Measurements from ENCODE around the gene MXRA7. TPM values are rescaled to one million over a fixed set of nuclear protein-coding genes. Genes with fewer than 3 reads are reported as not detected.

Gene MXRA7
- polyA plus RNA-seq, 1 experiment: 300 TPM

DNA sequence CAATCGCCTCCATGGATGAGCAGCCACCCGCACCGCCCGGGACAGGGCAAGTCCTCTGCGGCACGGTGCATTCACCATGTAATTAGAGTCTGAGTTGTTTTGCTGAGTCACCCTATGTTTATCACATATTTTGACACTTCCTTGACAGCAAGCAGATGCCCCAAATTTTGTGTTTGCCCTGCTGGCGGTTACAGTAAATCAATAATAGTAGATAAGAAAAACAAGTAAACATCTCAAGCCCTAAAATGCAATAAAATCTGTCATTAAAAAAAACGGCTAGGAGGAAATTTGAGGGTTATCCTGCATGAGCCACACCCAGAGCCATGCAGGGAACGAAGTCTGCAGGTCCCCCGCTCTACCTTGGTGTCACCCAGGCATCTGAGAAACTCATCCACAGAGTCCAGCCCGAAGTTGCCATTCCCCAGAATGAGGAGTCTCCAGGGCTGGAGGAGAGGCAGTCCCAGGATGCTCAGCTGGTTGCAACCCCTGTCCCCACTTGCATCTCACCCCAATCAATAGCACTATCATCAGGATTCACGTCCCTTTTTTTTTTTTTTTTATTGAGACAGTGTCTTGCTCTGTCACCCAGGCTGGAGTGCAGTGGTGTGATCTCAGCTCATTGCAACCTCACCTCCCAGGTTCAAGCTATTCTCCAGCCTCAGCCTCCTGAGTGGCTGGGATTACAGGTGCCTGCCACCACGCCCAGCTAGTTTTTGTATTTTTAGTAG lies 50.7 kb downstream of the MXRA7 start:
- TF ChIP-seq, protein P1, sequence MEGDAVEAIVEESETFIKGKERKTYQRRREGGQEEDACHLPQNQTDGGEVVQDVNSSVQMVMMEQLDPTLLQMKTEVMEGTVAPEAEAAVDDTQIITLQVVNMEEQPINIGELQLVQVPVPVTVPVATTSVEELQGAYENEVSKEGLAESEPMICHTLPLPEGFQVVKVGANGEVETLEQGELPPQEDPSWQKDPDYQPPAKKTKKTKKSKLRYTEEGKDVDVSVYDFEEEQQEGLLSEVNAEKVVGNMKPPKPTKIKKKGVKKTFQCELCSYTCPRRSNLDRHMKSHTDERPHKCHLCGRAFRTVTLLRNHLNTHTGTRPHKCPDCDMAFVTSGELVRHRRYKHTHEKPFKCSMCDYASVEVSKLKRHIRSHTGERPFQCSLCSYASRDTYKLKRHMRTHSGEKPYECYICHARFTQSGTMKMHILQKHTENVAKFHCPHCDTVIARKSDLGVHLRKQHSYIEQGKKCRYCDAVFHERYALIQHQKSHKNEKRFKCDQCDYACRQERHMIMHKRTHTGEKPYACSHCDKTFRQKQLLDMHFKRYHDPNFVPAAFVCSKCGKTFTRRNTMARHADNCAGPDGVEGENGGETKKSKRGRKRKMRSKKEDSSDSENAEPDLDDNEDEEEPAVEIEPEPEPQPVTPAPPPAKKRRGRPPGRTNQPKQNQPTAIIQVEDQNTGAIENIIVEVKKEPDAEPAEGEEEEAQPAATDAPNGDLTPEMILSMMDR (IDR thresholded peaks at IDR 0.05; ENCODE audit: insufficient read depth, low read depth, low read length): no peak
- POLR2A ChIA-PET: no interaction called here
- Histone ChIP-seq H3K36me3 (ENCODE audit: control insufficient read depth, insufficient read depth, low read length) (no peaks in the 10 kb centered on the region), H3K27me3 (ENCODE audit: control insufficient read depth, insufficient read depth, low read length) (peaks cover 4% of the 10 kb centered on the region), H3K4me3 (ENCODE audit: low read depth, low read length) (no peak overlapping the region)
- no peak for DNase-seq (ENCODE audit: low read depth)
- CTCF ChIA-PET: no interaction called here

DNA sequence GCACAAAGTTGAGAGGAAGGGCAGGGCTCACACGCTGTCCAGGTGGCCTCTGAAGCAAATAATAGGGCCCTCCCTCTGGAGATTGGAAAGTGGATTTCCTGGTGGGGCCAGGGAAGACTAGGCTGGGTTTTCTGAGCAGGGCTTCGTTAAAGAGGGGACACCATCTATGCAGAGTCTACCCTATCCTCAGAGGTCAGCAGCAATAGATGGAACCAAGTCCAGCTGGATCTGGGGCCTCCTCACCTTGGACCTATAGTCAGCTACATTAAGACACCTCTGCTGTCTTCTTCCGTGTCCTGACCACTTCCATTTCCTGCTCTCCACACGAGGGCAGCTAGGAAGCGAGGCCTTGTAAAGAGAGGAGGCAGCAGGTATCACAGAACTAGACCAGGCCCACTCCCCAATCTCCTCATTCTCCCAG lies 52.5 kb downstream of the MXRA7 start:
- TF ChIP-seq, protein P1 (IDR thresholded peaks at IDR 0.05; ENCODE audit: insufficient read depth, low read depth, low read length): no peak
- H3K27me3 ChIP-seq (ENCODE audit: control insufficient read depth, insufficient read depth, low read length): peaks cover 4% of the 10 kb centered on the region
- no peaks in the 10 kb centered on the region for H3K36me3 ChIP-seq (ENCODE audit: control insufficient read depth, insufficient read depth, low read length)
- DNase-seq (ENCODE audit: low read depth): no peak
- H3K4me3 ChIP-seq (ENCODE audit: low read depth, low read length): no peak overlapping the region
- POLR2A ChIA-PET: no interaction called here
- CTCF ChIA-PET: interaction anchor here (1.1 kb wide), 1 partner anchor 34 kb away, joined by 7 read pairs; no protein-coding TSS in a partner anchor

DNA sequence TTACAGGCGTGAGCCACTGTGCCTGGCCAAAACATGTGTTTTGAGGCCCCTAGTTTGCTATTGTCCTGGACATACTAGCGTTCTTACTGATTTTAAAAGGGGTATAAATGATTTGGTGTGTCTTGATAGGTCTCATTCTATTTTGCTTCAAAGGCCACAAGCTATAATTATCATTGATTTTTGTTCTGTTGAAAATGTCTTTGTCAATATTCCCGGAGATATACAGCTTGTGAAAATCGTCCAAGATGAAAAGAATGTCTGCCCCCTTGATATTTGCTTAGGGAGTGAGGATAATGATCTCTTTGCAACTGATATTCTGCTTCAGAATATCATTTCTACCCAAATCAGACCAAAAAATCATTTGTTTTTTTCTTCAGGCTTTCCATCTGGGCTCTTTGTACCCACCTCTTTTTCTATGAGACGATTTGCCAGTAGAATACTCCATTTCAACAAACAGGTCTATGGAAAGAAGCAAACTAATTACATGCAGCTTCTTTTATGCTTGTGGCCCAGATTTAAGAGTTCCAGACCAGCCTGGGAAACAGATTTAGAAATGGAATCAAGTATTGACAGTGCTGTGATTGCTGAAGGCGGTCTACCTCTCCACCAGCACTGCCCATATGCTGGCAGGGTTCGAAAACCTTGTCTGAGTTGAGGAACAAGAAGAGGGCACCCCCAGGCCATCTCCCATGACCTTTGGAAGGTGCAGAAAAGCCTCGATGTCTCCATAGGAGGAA lies 53.1 kb downstream of the MXRA7 start:
- no peak for DNase-seq (ENCODE audit: low read depth)
- no peak overlapping the region for H3K4me3 ChIP-seq (ENCODE audit: low read depth, low read length)
- TF ChIP-seq, protein P1 (IDR thresholded peaks at IDR 0.05; ENCODE audit: insufficient read depth, low read depth, low read length): no peak
- no peaks in the 10 kb centered on the region for H3K36me3 ChIP-seq (ENCODE audit: control insufficient read depth, insufficient read depth, low read length)
- ChIA-PET CTCF (interaction anchor here (1.1 to 1.9 kb wide), 2 partner anchors 10 to 34 kb away, joined by 5 to 7 read pairs; no protein-coding TSS in a partner anchor), POLR2A (no interaction called here)
- peaks cover 3% of the 10 kb centered on the region for H3K27me3 ChIP-seq (ENCODE audit: control insufficient read depth, insufficient read depth, low read length)

DNA sequence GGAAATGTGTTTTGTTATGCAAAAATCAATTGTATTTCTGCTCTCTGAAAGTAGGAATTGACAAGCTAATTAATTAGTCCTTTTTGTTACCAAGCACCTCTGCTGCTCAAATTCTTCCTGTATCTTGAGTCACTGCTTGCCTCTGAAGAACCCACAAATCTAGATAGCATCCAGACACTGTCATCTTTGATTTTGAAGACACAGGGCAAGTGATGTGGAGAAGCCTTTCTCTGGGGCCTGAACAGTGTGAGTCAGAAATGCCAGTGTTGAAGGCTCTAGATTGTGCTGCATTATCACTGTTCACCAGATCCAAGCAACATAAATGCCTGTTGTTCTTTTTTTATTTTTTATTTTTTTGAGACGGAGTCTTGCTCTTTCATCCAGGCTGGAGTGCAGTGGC lies 56.4 kb downstream of the MXRA7 start:
- H3K4me3 ChIP-seq (ENCODE audit: low read depth, low read length): no peak overlapping the region
- CTCF ChIA-PET: no interaction called here
- TF ChIP-seq, protein P1 (IDR thresholded peaks at IDR 0.05; ENCODE audit: insufficient read depth, low read depth, low read length): no peak
- 0 out of 2 replicates have a peak, but pooled peaks cover 3% of the 10 kb centered on the region for H3K27me3 ChIP-seq (ENCODE audit: control insufficient read depth, insufficient read depth, low read length)
- no peaks in the 10 kb centered on the region for H3K36me3 ChIP-seq (ENCODE audit: control insufficient read depth, insufficient read depth, low read length)
- POLR2A ChIA-PET: no interaction called here
- DNase-seq (ENCODE audit: low read depth): no peak

DNA sequence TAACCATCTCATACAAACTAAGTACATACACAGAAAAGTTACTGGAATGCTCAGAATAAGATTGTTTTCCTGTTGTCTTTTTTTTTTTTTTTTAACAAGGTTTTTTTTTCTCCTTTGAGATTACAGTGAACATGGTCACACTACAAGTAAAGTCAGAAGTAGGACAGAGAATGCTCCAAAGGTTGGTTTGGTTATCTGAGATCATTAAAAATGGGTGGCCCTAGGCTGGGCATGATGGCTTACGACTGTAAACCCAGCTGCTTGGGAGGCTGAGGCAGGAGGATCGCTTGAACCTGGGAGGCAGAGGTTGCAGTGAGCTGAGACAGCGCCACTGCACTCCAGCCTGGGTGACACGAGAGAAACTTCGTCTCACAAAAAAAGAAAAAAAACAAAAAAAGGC lies 60.3 kb downstream of the MXRA7 start:
- POLR2A ChIA-PET: no interaction called here
- H3K27me3 ChIP-seq (ENCODE audit: control insufficient read depth, insufficient read depth, low read length): peaks cover 5% of the 10 kb centered on the region
- H3K4me3 ChIP-seq (ENCODE audit: low read depth, low read length): no peak overlapping the region
- TF ChIP-seq, protein P1 (IDR thresholded peaks at IDR 0.05; ENCODE audit: insufficient read depth, low read depth, low read length): no peak
- DNase-seq (ENCODE audit: low read depth): no peak
- CTCF ChIA-PET: no interaction called here
- no peaks in the 10 kb centered on the region for H3K36me3 ChIP-seq (ENCODE audit: control insufficient read depth, insufficient read depth, low read length)

All from BJ (cell line).